Naive thymus-derived CD4-positive, alpha-beta T cell (primary cell): ENCODE data around the gene COL23A1. TPM values are rescaled to one million over a fixed set of nuclear protein-coding genes. Genes with fewer than 3 reads are reported as not detected.

Experiments
- ATAC-seq: fragments of 150-1000 bp; cut with Tn5 transposase; 2 replicates; pipeline ENCODE4 v1.10.0; 2021; ENCODE audit warnings: mild to moderate bottlenecking, moderate library complexity
- CTCF ChIA-PET: fragments of 350-600 bp; sonication (Branson Sonifier 250); formaldehyde crosslinking; loops from one replicate; lab custom pipeline; 2021; ENCODE audit warnings: antibody characterized with exemption; lab: Charles Lee
- POLR2A ChIA-PET: fragments of 350-600 bp; sonication (Branson Sonifier 250); formaldehyde crosslinking; loops from one replicate; lab custom pipeline; 2021; ENCODE audit warnings: antibody characterized with exemption, inconsistent platforms; lab: Charles Lee
- DNase-seq, 9 donors: peaks; one replicate each; pipeline versions ENCODE4 v3.0.0 to v3.0.0-alpha.2; 2020 to 2022; ENCODE audit warnings: mixed read lengths in 1 of 9
- H3K27ac ChIP-seq: one replicate; pipeline ENCODE4 v1.7.0; 2013; ENCODE audit warnings: mild to moderate bottlenecking, low read depth, low read length, moderate library complexity
- H3K27me3 ChIP-seq, 2 donors: one replicate each; pipeline ENCODE4 v1.7.0; 2013; ENCODE audit warnings: low read length in 2 of 2, mild to moderate bottlenecking in 2 of 2, moderate library complexity in 2 of 2; ENCODE audit not compliant: control insufficient read depth in 2 of 2, insufficient read depth in 2 of 2
- H3K36me3 ChIP-seq, 3 experiments: 1 replicate in 2 of 3; 2 replicates in 1 of 3; pipeline ENCODE4 v1.7.0; 2013; ENCODE audit warnings: low read length in 3 of 3, mild to moderate bottlenecking in 3 of 3, moderate library complexity in 1 of 3; ENCODE audit not compliant: insufficient read depth in 3 of 3, control insufficient read depth in 2 of 3
- H3K4me1 ChIP-seq, 2 donors: one replicate each; pipeline ENCODE4 v1.7.0; 2013; ENCODE audit warnings: low read length in 2 of 2, mild to moderate bottlenecking in 2 of 2, moderate library complexity in 1 of 2; ENCODE audit not compliant: control insufficient read depth in 2 of 2, insufficient read depth in 2 of 2
- H3K4me3 ChIP-seq: 2 replicates; pipeline ENCODE4 v1.7.0; 2013; ENCODE audit warnings: mild to moderate bottlenecking, low read length
- H3K9me3 ChIP-seq, 3 experiments: 1 replicate in 2 of 3; 2 replicates in 1 of 3; pipeline ENCODE4 v1.7.0; 2013; ENCODE audit warnings: low read length in 3 of 3; ENCODE audit not compliant: control insufficient read depth in 2 of 3
- H3K27ac Mint-ChIP-seq, 9 donors: one replicate each; pipeline ENCODE4 v1.8.0; 2020 to 2022; ENCODE audit warnings: mixed read lengths in 9 of 9, mild to moderate bottlenecking in 8 of 9, moderate library complexity in 5 of 9, inconsistent platforms in 2 of 9
- H3K27me3 Mint-ChIP-seq, 5 donors: one replicate each; pipeline ENCODE4 v1.8.0; 2021 to 2022; ENCODE audit warnings: mixed read lengths in 5 of 5, mild to moderate bottlenecking in 1 of 5
- H3K36me3 Mint-ChIP-seq, 5 donors: one replicate each; pipeline ENCODE4 v1.8.0; 2020 to 2022; ENCODE audit warnings: mixed read lengths in 5 of 5, mild to moderate bottlenecking in 3 of 5, inconsistent platforms in 1 of 5
- H3K4me1 Mint-ChIP-seq, 7 donors: one replicate each; pipeline ENCODE4 v1.8.0; 2020 to 2022; ENCODE audit warnings: mixed read lengths in 7 of 7, mild to moderate bottlenecking in 3 of 7, inconsistent platforms in 1 of 7
- H3K4me3 Mint-ChIP-seq, 10 donors: one replicate each; pipeline ENCODE4 v1.8.0; 2020 to 2022; ENCODE audit warnings: mild to moderate bottlenecking in 10 of 10, mixed read lengths in 10 of 10, moderate library complexity in 6 of 10, inconsistent platforms in 2 of 10
- H3K9me3 Mint-ChIP-seq, 11 donors: one replicate each; pipeline ENCODE4 v1.8.0; 2020 to 2022; ENCODE audit warnings: mixed read lengths in 11 of 11, mild to moderate bottlenecking in 4 of 11, inconsistent platforms in 1 of 11, moderate library complexity in 1 of 11
- intact Hi-C, 2 donors: fragments of 100-400 bp; cut with micrococcal nuclease; formaldehyde crosslinking; loops; one replicate each; pipeline ENCODE4 v1.15.1; 2023
- polyA plus RNA-seq, 2 donors: library from polyadenylated mRNA; unstranded; fragments of 300-500 nt; fragmentation: Illumina TruSeq; gene quantifications; one replicate each; pipeline ENCODE4 v1.2.3, GENCODE V29; 2021
- total RNA-seq, 6 experiments: library from RNA in 5 of 6; stranded (reverse) in 5 of 6; gene quantifications; 1 replicate in 5 of 6; 2 replicates in 1 of 6; pipeline ENCODE4 v1.2.3 and lab custom pipeline; 2021 to 2026

The COL23A1 gene
- total and polyA plus RNA-seq, 7 experiments from 2014 or later: 0.13 to 0.32 (median 0.22) TPM; not detected in 4

DNA sequence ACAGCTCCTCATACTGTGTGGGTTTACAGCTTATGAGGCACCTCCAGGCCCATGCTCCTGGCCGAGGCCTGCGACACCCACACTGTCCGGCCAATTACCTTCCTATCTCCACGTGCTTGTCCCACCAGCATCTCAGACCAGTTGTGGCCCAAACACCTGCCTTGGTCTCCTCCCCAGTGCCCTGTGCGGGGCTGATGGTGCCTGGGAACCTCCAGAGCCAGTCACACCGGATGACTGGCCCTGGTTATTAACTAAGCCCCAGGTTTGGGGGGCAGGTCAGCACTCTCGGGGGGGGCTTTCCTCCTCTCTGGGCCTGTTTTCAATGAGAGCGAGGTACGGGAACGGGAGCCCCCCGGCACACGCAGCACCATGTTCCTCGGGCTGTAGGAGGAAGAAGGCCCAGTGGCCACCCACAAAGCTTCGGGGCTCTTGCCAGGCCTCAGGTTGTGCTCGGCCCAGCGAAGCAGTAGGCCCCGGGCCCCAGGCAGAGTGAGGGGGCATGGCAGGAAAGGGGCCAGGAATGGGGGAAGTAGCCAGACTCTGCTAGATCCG lies 281.6 kb downstream of the COL23A1 start:
- Mint-ChIP-seq H3K27ac (no peak overlapping the region), H3K9me3 (no peaks in the 10 kb centered on the region), H3K36me3 (no peaks in the 10 kb centered on the region), H3K27me3 (peaks cover 0 to 17% (median 8%) of the 10 kb centered on the region in 5 donors), H3K4me1 (no peaks in the 10 kb centered on the region), H3K4me3 (no peak overlapping the region)
- ChIA-PET POLR2A (no interaction called here), CTCF (no interaction called here)
- DNase-seq (no peak), ATAC-seq (no peak)
- no peaks in the 10 kb centered on the region for H3K27me3 ChIP-seq
- no peaks in the 10 kb centered on the region for H3K9me3 ChIP-seq
- no peaks in the 10 kb centered on the region for H3K36me3 ChIP-seq
- H3K4me1 ChIP-seq: no peaks in the 10 kb centered on the region
- intact Hi-C loops: no loop called here
- no peak overlapping the region for H3K4me3 ChIP-seq
- no peak overlapping the region for H3K27ac ChIP-seq

DNA sequence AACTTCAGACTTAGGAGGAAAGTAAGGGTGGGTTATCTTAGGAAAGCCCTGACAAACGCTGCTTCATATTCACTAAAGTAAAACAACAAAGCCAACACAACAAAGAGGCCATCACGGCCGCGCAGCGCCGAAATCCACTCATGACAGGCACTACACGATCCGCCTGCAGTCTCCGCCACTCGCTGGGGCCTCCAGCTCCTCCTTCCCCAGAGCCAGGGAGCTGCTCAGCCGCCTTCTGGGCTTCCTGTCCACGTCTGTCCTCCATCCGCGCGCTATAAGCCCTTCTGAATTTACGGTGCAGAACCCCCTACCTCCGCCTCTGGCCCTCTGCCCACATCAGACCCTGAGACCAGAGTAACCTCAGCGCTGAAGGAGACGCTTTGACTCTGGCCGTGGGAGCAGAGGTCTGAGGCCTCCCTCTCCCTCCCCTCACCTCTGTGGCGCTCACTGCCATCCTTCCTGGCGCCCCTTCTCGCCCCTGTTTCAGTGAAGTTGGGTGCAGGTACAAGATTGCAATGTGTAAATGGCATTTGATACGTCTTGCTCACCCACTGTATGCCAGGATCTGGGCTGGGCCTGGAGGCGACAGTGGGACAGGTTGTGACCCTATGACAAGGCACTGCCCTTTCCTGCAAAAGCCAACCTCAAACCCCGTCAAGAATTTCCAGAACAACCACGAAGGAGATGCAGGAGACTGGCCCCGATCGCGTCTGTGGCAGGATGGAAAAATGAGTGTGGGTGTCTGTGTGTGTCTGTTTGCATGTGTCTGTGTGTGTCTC lies 282.7 kb downstream of the COL23A1 start:
- H3K27me3 ChIP-seq: no peaks in the 10 kb centered on the region
- no peak overlapping the region for H3K27ac ChIP-seq
- no peaks in the 10 kb centered on the region for H3K4me1 ChIP-seq
- Mint-ChIP-seq H3K4me1 (no peaks in the 10 kb centered on the region), H3K4me3 (no peak overlapping the region), H3K27ac (no peak overlapping the region), H3K27me3 (peaks cover 0 to 11% (median 8%) of the 10 kb centered on the region in 5 donors), H3K9me3 (peaks cover 0 to 2% (median 0%) of the 10 kb centered on the region in 11 donors), H3K36me3 (no peaks in the 10 kb centered on the region)
- DNase-seq: no peak
- H3K36me3 ChIP-seq: no peaks in the 10 kb centered on the region
- CTCF ChIA-PET: no interaction called here
- intact Hi-C loops: no loop called here
- H3K9me3 ChIP-seq: no peaks in the 10 kb centered on the region
- H3K4me3 ChIP-seq: no peak overlapping the region
- no peak for ATAC-seq
- POLR2A ChIA-PET: no interaction called here

GRCh38 chr5:178306430-178307225 lies 283.6 kb downstream of the COL23A1 start:
- Mint-ChIP-seq H3K4me1 (no peaks in the 10 kb centered on the region), H3K36me3 (peaks cover 0 to under 1% (median 0%) of the 10 kb centered on the region in 5 donors), H3K9me3 (peaks cover 0 to 5% (median 0%) of the 10 kb centered on the region in 11 donors), H3K27me3 (peaks cover 0 to 13% (median 11%) of the 10 kb centered on the region in 5 donors), H3K4me3 (no peak overlapping the region), H3K27ac (no peak overlapping the region)
- H3K4me1 ChIP-seq: no peaks in the 10 kb centered on the region
- H3K27me3 ChIP-seq: no peaks in the 10 kb centered on the region
- no peak overlapping the region for H3K27ac ChIP-seq
- DNase-seq (no peak), ATAC-seq (no peak)
- no peak overlapping the region for H3K4me3 ChIP-seq
- H3K36me3 ChIP-seq: no peaks in the 10 kb centered on the region
- POLR2A ChIA-PET: no interaction called here
- intact Hi-C loops: no loop called here
- H3K9me3 ChIP-seq: no peaks in the 10 kb centered on the region
- CTCF ChIA-PET: no interaction called here

DNA sequence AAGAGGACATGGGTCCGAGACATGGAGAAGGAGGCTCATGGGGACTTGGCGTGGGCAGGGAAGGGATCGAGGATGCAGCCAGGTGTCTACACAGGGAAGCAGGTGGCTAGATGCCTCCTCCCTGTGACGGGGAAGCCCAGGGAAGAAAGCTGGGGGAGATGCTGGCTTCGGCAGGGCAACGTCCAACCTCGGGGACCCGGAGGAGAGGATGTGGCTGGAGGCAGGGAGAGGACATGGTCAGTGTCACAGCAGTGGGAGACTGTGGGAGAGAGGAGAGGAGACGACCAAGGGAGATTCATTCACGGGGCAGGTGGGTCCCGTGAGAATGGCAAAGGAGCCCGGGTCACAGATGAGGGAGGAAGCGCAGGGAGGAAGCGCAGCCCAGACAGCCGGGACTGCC lies 284.4 kb downstream of the COL23A1 start:
- peaks cover 0 to 14% (median 2%) of the 10 kb centered on the region in 11 donors for H3K9me3 Mint-ChIP-seq
- no peak for DNase-seq
- H3K4me3 Mint-ChIP-seq: peak overlapping the region in 2 of 10 donors; percentile 9 to 61
- Histone ChIP-seq H3K4me1 (no peaks in the 10 kb centered on the region), H3K9me3 (no peaks in the 10 kb centered on the region), H3K27me3 (no peaks in the 10 kb centered on the region), H3K27ac (no peak overlapping the region), H3K4me3 (no peak overlapping the region), H3K36me3 (no peaks in the 10 kb centered on the region)
- peaks cover 0 to 7% (median 0%) of the 10 kb centered on the region in 5 donors for H3K36me3 Mint-ChIP-seq
- H3K4me1 Mint-ChIP-seq: no peaks in the 10 kb centered on the region
- CTCF ChIA-PET: no interaction called here
- intact Hi-C loops: no loop called here
- peaks cover 0 to 21% (median 11%) of the 10 kb centered on the region in 5 donors for H3K27me3 Mint-ChIP-seq
- ATAC-seq: no peak
- H3K27ac Mint-ChIP-seq: no peak overlapping the region
- POLR2A ChIA-PET: no interaction called here

DNA sequence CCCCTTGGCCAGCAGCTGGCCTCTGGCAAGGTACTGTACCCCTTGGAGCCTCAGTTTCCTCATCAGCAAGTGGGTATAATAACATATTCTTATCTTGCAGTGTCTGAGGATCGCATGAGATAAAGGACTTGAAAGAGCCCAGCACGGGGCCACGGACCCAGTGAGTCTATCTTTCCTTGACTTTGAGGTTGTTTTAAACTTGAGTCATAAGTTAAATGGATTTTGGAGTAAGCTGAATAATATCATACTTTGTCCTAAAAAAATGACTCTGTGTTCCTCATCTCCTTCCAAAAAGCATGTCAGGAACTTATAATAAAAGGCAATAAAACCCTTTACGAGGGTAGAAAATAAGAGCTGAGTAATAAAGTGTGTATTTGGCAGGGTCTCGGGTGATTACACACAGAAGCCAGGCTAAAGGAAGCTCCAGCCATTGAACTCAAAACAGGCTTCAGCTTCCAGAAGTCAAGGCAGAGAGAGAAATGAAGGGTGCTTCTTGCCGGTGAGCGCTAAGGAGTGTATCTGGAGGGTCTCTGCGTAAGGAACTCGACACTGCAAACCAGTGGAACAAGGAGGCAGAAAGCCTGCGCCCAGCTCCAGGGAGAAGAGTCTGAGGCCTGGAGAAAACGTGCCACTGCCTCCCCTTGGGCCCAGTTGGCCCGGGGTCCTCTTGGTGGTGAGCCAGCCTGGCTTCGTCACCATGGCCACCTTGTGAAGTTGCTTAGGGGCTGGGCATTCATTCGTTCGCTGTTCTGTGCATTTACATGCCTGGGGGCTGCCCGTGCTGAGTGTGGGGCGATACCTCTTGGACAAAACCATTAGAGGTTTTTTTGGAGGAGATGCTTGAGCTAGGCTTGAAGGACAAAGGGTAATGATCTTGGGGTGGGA lies 285.2 kb downstream of the COL23A1 start:
- Histone ChIP-seq H3K9me3 (no peaks in the 10 kb centered on the region), H3K4me1 (no peaks in the 10 kb centered on the region), H3K36me3 (no peaks in the 10 kb centered on the region), H3K27ac (no peak overlapping the region), H3K4me3 (no peak overlapping the region), H3K27me3 (no peaks in the 10 kb centered on the region)
- H3K27ac Mint-ChIP-seq: no peak overlapping the region
- ATAC-seq (no peak), DNase-seq (no peak)
- H3K4me3 Mint-ChIP-seq: peak overlapping the region in 1 of 10 donors; percentile 61
- H3K9me3 Mint-ChIP-seq: peaks cover 0 to 14% (median 2%) of the 10 kb centered on the region in 11 donors
- H3K27me3 Mint-ChIP-seq: peaks cover 0 to 21% (median 11%) of the 10 kb centered on the region in 5 donors
- intact Hi-C loops: no loop called here
- peaks cover 0 to 8% (median 0%) of the 10 kb centered on the region in 5 donors for H3K36me3 Mint-ChIP-seq
- POLR2A ChIA-PET: no interaction called here
- CTCF ChIA-PET: no interaction called here
- no peaks in the 10 kb centered on the region for H3K4me1 Mint-ChIP-seq

DNA sequence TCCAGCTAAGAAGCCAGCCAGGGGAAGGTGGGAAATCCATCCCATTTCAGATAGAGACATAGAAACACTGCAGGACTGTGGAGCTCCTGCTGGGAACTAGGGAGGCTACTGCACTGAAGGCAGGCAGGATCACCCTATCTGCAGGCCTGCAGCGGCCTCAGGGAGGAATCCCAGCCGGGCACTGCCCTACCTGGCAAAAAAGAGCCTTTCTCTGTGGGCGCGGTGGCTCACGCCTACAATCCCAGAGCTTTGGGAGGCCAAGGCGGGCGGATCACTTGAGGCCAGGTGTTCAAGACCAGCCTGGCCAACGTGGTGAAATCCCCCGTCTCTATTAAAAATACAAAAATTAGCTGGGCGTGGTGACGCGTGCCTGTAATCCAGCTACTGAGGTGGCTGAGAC lies 286.2 kb downstream of the COL23A1 start:
- Histone ChIP-seq H3K4me3 (no peak overlapping the region), H3K9me3 (no peaks in the 10 kb centered on the region), H3K36me3 (no peaks in the 10 kb centered on the region), H3K27me3 (no peaks in the 10 kb centered on the region), H3K4me1 (no peaks in the 10 kb centered on the region), H3K27ac (no peak overlapping the region)
- POLR2A ChIA-PET: no interaction called here
- H3K9me3 Mint-ChIP-seq: peaks cover 0 to 14% (median 2%) of the 10 kb centered on the region in 11 donors
- peaks cover 0 to 21% (median 11%) of the 10 kb centered on the region in 5 donors for H3K27me3 Mint-ChIP-seq
- H3K27ac Mint-ChIP-seq: no peak overlapping the region
- H3K4me3 Mint-ChIP-seq: no peak overlapping the region
- DNase-seq (no peak), ATAC-seq (no peak)
- intact Hi-C loops: no loop called here
- CTCF ChIA-PET: no interaction called here
- H3K4me1 Mint-ChIP-seq: no peaks in the 10 kb centered on the region
- peaks cover 0 to 8% (median 0%) of the 10 kb centered on the region in 5 donors for H3K36me3 Mint-ChIP-seq
